ENCODE measurements around the gene TTN. TPM values are rescaled to one million over a fixed set of nuclear protein-coding genes. Genes with fewer than 3 reads are reported as not detected.

Gene TTN
- total RNA-seq = 100 to 1,000 TPM in 4 of 6 donors, 10 to 100 TPM in 2; 13.8 to 895 (median 119) TPM

GRCh38 chr2:178807227-178808008 is at the start of gene TTN:
Gene TTN (minus strand): TSS chr2:178807423. CDS start chr2:178804642, 2,781 bp downstream.
- H3K27me3 ChIP-seq = no peaks in the 10 kb centered on the region
- H3K9me3 ChIP-seq = no peaks in the 10 kb centered on the region
- H3K27ac ChIP-seq = no peak within 1 kb of the TSS
- no peak for ATAC-seq (ENCODE audit: low FRiP score in 2 of 2)
- TF ChIP-seq EP300 (IDR thresholded peaks at IDR 0.05) = no peak
- TF ChIP-seq CTCF (IDR thresholded peaks at IDR 0.05) = no peak
- TF ChIP-seq POLR2A (IDR thresholded peaks at IDR 0.05) = no peak
- no peak for TF ChIP-seq POLR2AphosphoS5 (IDR thresholded peaks at IDR 0.05)
- no peaks in the 10 kb centered on the region for H3K36me3 ChIP-seq
- no peak for DNase-seq
- 85 to 87% methylated on average over 10 of the region's 10 CpGs for WGBS, 2 donors
- no peak within 1 kb of the TSS for H3K4me3 ChIP-seq
- H3K4me1 ChIP-seq = no peaks in the 10 kb centered on the region

- no peak overlapping the region for H3K4me3 ChIP-seq
- H3K9me3 ChIP-seq = no peaks in the 10 kb centered on the region
- TF ChIP-seq CTCF (IDR thresholded peaks at IDR 0.05) = no peak
- TF ChIP-seq POLR2AphosphoS5 (IDR thresholded peaks at IDR 0.05) = no peak
- TF ChIP-seq EP300 (IDR thresholded peaks at IDR 0.05) = no peak
- TF ChIP-seq POLR2A (IDR thresholded peaks at IDR 0.05) = no peak
- H3K27ac ChIP-seq = no peak overlapping the region
- peaks cover 0 to 7% (median 0%) of the 10 kb centered on the region in 4 donors for H3K4me1 ChIP-seq
- H3K27me3 ChIP-seq = no peaks in the 10 kb centered on the region
- no peaks in the 10 kb centered on the region for H3K36me3 ChIP-seq
- ATAC-seq (ENCODE audit: low FRiP score in 2 of 2) (no peak), DNase-seq (no peak)
These were observed 47.9 kb upstream of the TTN start for GRCh38 chr2:178855151-178855550.

DNA sequence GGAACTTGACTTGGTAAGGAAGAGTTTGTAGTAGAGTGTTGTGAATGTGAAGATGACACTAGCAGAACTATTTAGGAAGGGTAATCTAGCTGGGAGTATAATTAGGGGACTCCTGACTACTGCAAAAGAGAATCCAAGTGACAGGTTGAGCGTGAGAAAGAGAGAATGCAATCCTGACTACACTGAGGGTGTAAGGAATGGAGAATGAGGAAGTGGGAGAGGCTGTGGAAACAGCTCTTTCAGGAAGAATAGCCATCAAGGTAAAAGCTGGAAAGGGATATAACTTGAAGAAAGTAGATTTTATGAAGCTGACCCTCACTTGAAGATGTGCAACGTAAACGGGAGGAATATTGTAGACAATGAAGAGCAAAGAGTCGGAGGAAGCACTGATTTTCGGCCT is 41.1 kb upstream of the TTN start:
- TF ChIP-seq POLR2A (IDR thresholded peaks at IDR 0.05) (no peak), EP300 (IDR thresholded peaks at IDR 0.05) (no peak), CTCF (IDR thresholded peaks at IDR 0.05) (no peak), POLR2AphosphoS5 (IDR thresholded peaks at IDR 0.05) (no peak)
- no peaks in the 10 kb centered on the region for H3K9me3 ChIP-seq
- ATAC-seq (ENCODE audit: low FRiP score in 2 of 2) (no peak), DNase-seq (no peak)
- H3K4me1 ChIP-seq = no peaks in the 10 kb centered on the region
- no peak overlapping the region for H3K27ac ChIP-seq
- 96 to 99% methylated on average over 5 of the region's 5 CpGs for WGBS, 2 donors
- H3K4me3 ChIP-seq = no peak overlapping the region
- no peaks in the 10 kb centered on the region for H3K36me3 ChIP-seq
- H3K27me3 ChIP-seq = no peaks in the 10 kb centered on the region

DNA sequence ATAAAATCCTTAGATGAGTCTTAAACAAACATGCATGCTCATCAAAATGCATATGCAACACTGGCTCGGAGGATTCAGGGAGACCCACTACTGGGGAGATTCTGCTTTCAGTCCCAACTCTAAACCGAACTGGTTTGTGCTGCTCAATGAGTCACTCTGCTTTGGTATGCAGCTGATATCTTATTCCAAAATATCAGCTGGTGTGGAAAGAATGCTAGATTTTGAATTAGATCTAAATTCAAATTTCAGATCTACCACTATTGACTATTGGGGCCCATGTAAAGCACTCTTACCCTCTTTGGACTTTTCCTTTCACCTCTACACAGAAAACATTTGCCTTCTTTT is 39.2 kb upstream of the TTN start:
- Histone ChIP-seq H3K36me3 (no peaks in the 10 kb centered on the region), H3K27ac (no peak overlapping the region), H3K9me3 (no peaks in the 10 kb centered on the region), H3K4me3 (no peak overlapping the region), H3K4me1 (no peaks in the 10 kb centered on the region), H3K27me3 (no peaks in the 10 kb centered on the region)
- whole genome bisulfite sequencing, 2 donors = 88% methylated on average over 2 of the region's 2 CpGs
- TF ChIP-seq CTCF (IDR thresholded peaks at IDR 0.05) = no peak
- no peak for TF ChIP-seq EP300 (IDR thresholded peaks at IDR 0.05)
- TF ChIP-seq POLR2AphosphoS5 (IDR thresholded peaks at IDR 0.05) = no peak
- no peak for TF ChIP-seq POLR2A (IDR thresholded peaks at IDR 0.05)
- no peak for ATAC-seq (ENCODE audit: low FRiP score in 2 of 2)
- DNase-seq = no peak

Data from upper lobe of left lung (tissue), 6 donors.